ENCODE data around the gene CMSS1.
A peak's percentile ranks its signal among the peaks of the same experiment; 100 is the strongest.

Gene CMSS1

DNA sequence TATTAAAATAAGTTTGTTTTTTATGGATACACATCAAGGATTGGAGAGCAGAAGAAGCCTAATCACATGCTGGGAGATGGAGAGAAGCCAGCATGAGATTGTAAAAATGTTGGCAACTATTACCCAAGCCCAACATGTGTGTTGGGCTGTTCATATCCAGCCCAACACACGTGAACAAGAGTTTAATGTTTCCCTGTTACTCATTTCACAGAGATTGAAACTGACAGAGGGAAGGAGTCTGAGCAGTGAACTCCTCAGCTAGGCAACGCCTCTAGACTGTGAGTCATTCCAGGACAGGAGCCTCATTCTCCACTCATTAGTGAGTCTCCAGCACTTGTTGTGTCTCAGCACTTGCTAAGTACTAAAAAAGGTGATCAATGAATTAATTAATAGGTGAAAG is 43.2 kb upstream of the CMSS1 start:
- H3K27me3 ChIP-seq (replicated peaks) = no peaks in the 10 kb centered on the region
- no peak overlapping the region for H3K4me3 ChIP-seq (ENCODE audit: low read depth, low read length)
- no peak overlapping the region for H3K27ac ChIP-seq
- DNase-seq = peak; percentile 77
- peaks cover 2% of the 10 kb centered on the region for H3K36me3 ChIP-seq (replicated peaks)
- TF ChIP-seq, protein P1, sequence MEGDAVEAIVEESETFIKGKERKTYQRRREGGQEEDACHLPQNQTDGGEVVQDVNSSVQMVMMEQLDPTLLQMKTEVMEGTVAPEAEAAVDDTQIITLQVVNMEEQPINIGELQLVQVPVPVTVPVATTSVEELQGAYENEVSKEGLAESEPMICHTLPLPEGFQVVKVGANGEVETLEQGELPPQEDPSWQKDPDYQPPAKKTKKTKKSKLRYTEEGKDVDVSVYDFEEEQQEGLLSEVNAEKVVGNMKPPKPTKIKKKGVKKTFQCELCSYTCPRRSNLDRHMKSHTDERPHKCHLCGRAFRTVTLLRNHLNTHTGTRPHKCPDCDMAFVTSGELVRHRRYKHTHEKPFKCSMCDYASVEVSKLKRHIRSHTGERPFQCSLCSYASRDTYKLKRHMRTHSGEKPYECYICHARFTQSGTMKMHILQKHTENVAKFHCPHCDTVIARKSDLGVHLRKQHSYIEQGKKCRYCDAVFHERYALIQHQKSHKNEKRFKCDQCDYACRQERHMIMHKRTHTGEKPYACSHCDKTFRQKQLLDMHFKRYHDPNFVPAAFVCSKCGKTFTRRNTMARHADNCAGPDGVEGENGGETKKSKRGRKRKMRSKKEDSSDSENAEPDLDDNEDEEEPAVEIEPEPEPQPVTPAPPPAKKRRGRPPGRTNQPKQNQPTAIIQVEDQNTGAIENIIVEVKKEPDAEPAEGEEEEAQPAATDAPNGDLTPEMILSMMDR (IDR thresholded peaks at IDR 0.05; ENCODE audit: low read depth, low read length, missing control alignments) = no peak
- in situ Hi-C loops (cut with HindIII; ENCODE audit: low pct_ligation_motif_present, low sequenced_read_pairs) = no loop called here

DNA sequence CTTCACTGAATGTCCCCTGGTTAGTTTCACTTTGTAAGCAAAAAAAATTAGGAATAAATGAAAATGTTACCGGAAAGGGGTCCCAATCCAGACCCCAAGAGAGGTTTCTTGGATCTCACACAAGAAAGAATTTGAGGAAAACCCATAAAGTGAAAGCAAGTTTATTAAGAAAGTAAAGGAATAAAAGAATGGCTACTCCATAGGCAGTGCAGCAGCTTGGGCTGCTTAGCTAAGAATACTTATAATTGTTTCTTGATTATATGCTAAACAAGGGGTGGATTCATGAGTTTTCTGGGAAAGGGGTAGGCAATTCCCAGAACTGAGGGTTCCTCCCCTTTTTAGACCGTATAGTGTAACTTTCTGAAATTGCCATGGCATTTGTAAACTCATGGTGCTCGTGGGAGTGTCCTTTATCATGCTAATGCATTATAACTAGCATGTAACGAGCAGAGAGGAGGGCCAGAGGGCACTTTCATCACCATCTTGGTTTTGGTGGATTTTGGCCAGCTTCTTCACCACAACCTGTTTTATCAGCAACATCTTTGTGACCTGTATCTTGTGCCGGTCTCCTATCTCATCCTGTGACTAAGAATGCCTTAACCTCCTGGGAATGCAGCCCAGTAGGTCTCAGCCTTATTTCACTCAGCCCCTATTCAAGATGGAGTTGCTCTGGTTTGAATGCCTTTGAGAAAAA is 41.0 kb upstream of the CMSS1 start:
- in situ Hi-C loops (cut with HindIII; ENCODE audit: low pct_ligation_motif_present, low sequenced_read_pairs) = no loop called here
- TF ChIP-seq, protein P1 (IDR thresholded peaks at IDR 0.05; ENCODE audit: low read depth, low read length, missing control alignments) = no peak
- Histone ChIP-seq H3K4me3 (ENCODE audit: low read depth, low read length) (no peak overlapping the region), H3K27me3 (replicated peaks) (no peaks in the 10 kb centered on the region), H3K27ac (no peak overlapping the region), H3K36me3 (replicated peaks) (peaks cover 2% of the 10 kb centered on the region)
- DNase-seq = peak; percentile 45

DNA sequence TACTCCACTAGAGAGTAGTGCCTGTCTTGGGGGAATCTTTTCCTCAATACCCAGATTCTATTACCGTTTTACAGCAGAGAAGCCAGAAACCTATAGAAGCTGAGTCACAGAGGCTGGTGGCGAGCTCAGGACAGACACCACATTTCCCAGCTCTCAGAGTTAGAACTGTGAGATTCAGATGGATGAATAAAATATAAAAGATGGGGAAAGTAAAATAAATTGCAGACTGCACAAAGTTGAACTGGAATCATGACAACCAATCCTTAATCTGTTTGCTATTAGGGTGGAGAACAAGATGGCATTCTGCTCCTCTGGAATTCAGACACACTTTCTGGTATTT is 40.5 kb upstream of the CMSS1 start:
- DNase-seq = no peak
- Histone ChIP-seq H3K27ac (no peak overlapping the region), H3K36me3 (replicated peaks) (peaks cover 2% of the 10 kb centered on the region), H3K27me3 (replicated peaks) (no peaks in the 10 kb centered on the region), H3K4me3 (ENCODE audit: low read depth, low read length) (no peak overlapping the region)
- TF ChIP-seq, protein P1 (IDR thresholded peaks at IDR 0.05; ENCODE audit: low read depth, low read length, missing control alignments) = no peak
- in situ Hi-C loops (cut with HindIII; ENCODE audit: low pct_ligation_motif_present, low sequenced_read_pairs) = no loop called here

DNA sequence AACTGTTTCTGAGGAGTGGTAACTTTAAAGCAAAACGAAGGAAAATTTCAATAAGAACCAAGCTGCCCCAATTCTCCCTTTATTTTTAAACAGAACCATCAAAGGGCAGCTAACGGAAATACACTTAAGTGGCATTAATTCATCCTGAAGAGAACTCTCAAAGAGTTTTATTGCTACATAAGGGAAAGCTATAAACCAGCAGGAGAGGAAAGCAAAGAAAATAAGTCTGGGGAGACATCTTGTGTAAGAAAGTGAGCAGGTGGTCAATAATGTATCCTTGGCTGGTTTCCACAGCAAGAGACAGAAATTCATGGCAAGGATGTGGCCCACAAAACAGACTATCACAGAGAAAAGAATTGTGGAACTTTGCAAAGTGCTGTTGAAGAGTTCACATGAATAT is 40.0 kb upstream of the CMSS1 start:
- peaks cover 2% of the 10 kb centered on the region for H3K36me3 ChIP-seq (replicated peaks)
- in situ Hi-C loops (cut with HindIII; ENCODE audit: low pct_ligation_motif_present, low sequenced_read_pairs) = no loop called here
- no peak for DNase-seq
- TF ChIP-seq, protein P1 (IDR thresholded peaks at IDR 0.05; ENCODE audit: low read depth, low read length, missing control alignments) = no peak
- no peaks in the 10 kb centered on the region for H3K27me3 ChIP-seq (replicated peaks)
- H3K27ac ChIP-seq = no peak overlapping the region
- no peak overlapping the region for H3K4me3 ChIP-seq (ENCODE audit: low read depth, low read length)

DNA sequence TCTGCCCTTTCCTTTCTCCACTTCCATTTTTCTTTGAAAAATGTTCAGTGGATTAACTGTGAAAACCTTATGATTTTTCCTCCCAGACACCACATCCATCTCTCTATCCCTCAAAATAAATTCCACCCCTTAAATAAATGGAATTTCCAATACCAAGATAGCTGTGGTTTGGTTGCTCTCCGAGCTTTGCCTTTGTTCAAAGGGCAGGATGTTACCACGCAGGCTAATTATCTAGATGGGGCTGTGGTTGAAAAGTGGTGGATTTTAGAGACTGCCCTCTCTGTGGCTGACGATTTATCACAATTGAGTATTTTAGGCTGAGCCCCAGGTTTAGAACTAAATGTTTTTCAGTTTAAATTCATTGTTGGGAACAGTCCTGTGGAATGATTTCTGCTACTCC is 36.9 kb upstream of the CMSS1 start:
- Histone ChIP-seq H3K36me3 (replicated peaks) (no peaks in the 10 kb centered on the region), H3K4me3 (ENCODE audit: low read depth, low read length) (no peak overlapping the region), H3K27me3 (replicated peaks) (no peaks in the 10 kb centered on the region), H3K27ac (no peak overlapping the region)
- in situ Hi-C loops (cut with HindIII; ENCODE audit: low pct_ligation_motif_present, low sequenced_read_pairs) = no loop called here
- TF ChIP-seq, protein P1 (IDR thresholded peaks at IDR 0.05; ENCODE audit: low read depth, low read length, missing control alignments) = no peak
- no peak for DNase-seq

DNA sequence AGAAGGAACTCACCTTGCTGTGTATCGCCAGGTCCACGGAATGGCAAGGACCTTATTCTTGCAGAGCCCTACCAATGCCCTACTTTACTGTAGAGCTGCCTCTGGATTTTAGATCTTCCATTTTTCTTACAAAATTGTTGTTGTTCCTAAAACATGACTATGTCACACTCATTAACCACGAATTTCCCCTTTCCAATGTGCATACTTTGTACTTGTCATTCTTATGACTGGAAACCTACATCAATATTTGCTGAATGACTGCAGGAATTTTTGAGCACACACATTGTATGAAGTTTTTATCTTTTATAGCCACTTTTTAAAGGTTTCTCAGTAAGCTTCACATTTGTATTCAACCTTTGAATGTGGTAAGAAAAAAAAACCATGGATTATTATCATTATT is 35.9 kb upstream of the CMSS1 start:
- in situ Hi-C loops (cut with HindIII; ENCODE audit: low pct_ligation_motif_present, low sequenced_read_pairs) = no loop called here
- peak; percentile 22 for DNase-seq
- H3K36me3 ChIP-seq (replicated peaks) = no peaks in the 10 kb centered on the region

More for the DNA sequence above, 35.9 kb upstream of the CMSS1 start:
- TF ChIP-seq, protein P1 (IDR thresholded peaks at IDR 0.05; ENCODE audit: low read depth, low read length, missing control alignments) = no peak
- Histone ChIP-seq H3K27me3 (replicated peaks) (no peaks in the 10 kb centered on the region), H3K27ac (peak overlapping the region; percentile 36), H3K4me3 (ENCODE audit: low read depth, low read length) (no peak overlapping the region)

Data from brain microvascular endothelial cell (primary cell).